Panc1 (cell line): ENCODE measurements around the gene MAPK11. TPM values are rescaled to one million over a fixed set of nuclear protein-coding genes. Genes with fewer than 3 reads are reported as not detected.

Source experiments
- ATAC-seq: fragments of 200-7000 bp; cut with Tn5 transposase; 2 replicates; pipeline ENCODE4 v1.9.1; 2020; ENCODE audit warnings: mild to moderate bottlenecking, moderate library complexity
- BruUV-seq: library from RNA; stranded (reverse); fragments of 400-500 nt; replicated peaks from 2 replicates; lab custom pipeline; 2021; lab: Mats Ljungman, UMichigan
- CTCF ChIA-PET: fragments of 300-600 bp; sonication (Branson Sonifier 250); formaldehyde crosslinking; loops from one replicate; lab custom pipeline; 2022; ENCODE audit warnings: antibody characterized with exemption; lab: Charles Lee
- POLR2A ChIA-PET: fragments of 300-600 bp; sonication (Branson Sonifier 250); formaldehyde crosslinking; loops from one replicate; lab custom pipeline; 2022; ENCODE audit warnings: antibody characterized with exemption; lab: Charles Lee
- DNase-seq: peaks from one replicate; pipeline ENCODE4 v3.0.0-alpha.2; 2010; ENCODE audit warnings: low read depth, low spot score
- H3K27ac ChIP-seq: 2 replicates; pipeline ENCODE4 v1.5.1; 2011; ENCODE audit warnings: mild to moderate bottlenecking, low read length, inconsistent platforms
- H3K27me3 ChIP-seq: fragments of 200-500 bp; sonication (Bioruptor generic); 2 replicates; pipeline ENCODE4 v1.6.0; 2014; ENCODE audit warnings: low read length, inconsistent platforms; ENCODE audit not compliant: control insufficient read depth, insufficient read depth
- H3K36me3 ChIP-seq: fragments of 200-500 bp; sonication (Bioruptor generic); 2 replicates; pipeline ENCODE4 v1.5.1; 2014; ENCODE audit warnings: inconsistent platforms, mild to moderate bottlenecking, low read length, moderate library complexity; ENCODE audit not compliant: control insufficient read depth, insufficient read depth
- H3K4me1 ChIP-seq: 2 replicates; pipeline ENCODE4 v1.5.1; 2011; ENCODE audit warnings: inconsistent platforms, mild to moderate bottlenecking, low read length, moderate library complexity; ENCODE audit not compliant: control insufficient read depth, insufficient read depth
- H3K4me3 ChIP-seq, 2 experiments: 2 replicates each; pipeline ENCODE4 v1.5.1; 2011 to 2012; ENCODE audit warnings: low read depth in 2 of 2, low read length in 2 of 2, mild to moderate bottlenecking in 2 of 2, inconsistent platforms in 1 of 2, moderate library complexity in 1 of 2
- H3K9me3 ChIP-seq: fragments of 200-500 bp; sonication (Bioruptor generic); 2 replicates; pipeline ENCODE4 v1.5.1; 2014; ENCODE audit warnings: low read depth, mild to moderate bottlenecking, inconsistent platforms, low read length, moderate library complexity; ENCODE audit not compliant: control insufficient read depth, insufficient read depth
- POLR2AphosphoS5 ChIP-seq: IDR thresholded peaks from 2 replicates; pipeline ENCODE4 v1.6.1; 2012; ENCODE audit warnings: mild to moderate bottlenecking, low read depth, low read length, moderate library complexity
- SIN3A ChIP-seq: IDR thresholded peaks from 2 replicates; pipeline ENCODE4 v1.6.1; 2012; ENCODE audit warnings: low read depth, mild to moderate bottlenecking, low read length, moderate library complexity, borderline replicate concordance; ENCODE audit not compliant: insufficient read depth
- TCF7L2 ChIP-seq: IDR thresholded peaks from 2 replicates; pipeline ENCODE4 v1.6.1; 2011; ENCODE audit warnings: mild to moderate bottlenecking, low read depth, low read length, inconsistent platforms
- in situ Hi-C: cut with HindIII; loops from 2 replicates; pipeline ENCODE4 v1.10.0; 2016; ENCODE audit warnings: low sequenced_read_pairs, low pct_unique_long_range_greater_than_20kb
- intact Hi-C: fragments of 100-400 bp; cut with micrococcal nuclease; formaldehyde crosslinking; loops from one replicate; pipeline ENCODE4 v1.10.0; 2022; ENCODE audit not compliant: unreplicated experiment
- total RNA-seq: library from RNA; stranded (reverse); gene quantifications from one replicate; pipeline ENCODE4 v1.2.1, GENCODE V29; 2021; ENCODE audit not compliant: unreplicated experiment
- TF ChIP-seq, protein P1 (sequence below), 2 experiments: IDR thresholded peaks; 2 replicates each; pipeline ENCODE4 v1.6.1; 2011 to 2012; ENCODE audit warnings: low read depth in 2 of 2, control low read depth in 1 of 2, low read length in 1 of 2, mild to moderate bottlenecking in 1 of 2, moderate library complexity in 1 of 2; ENCODE audit not compliant: insufficient read depth in 1 of 2
- TF ChIP-seq, protein P2 (sequence below): fragments of 450-650 bp; IDR thresholded peaks from 2 replicates; pipeline ENCODE4 v1.5.1; 2017; ENCODE audit warnings: mild to moderate bottlenecking

MAPK11 gene
- total RNA-seq, 1 experiment from 2014 or later = 77.7 TPM

- in situ Hi-C loops = no loop called here
- H3K27me3 ChIP-seq = no peaks in the 10 kb centered on the region
- peaks cover 4% of the 10 kb centered on the region; the same call in 1 of the 2 replicates for H3K4me1 ChIP-seq
- H3K9me3 ChIP-seq = no peaks in the 10 kb centered on the region
- H3K4me3 ChIP-seq = no peak overlapping the region
- TF ChIP-seq TCF7L2 = no peak
- 0 out of 2 replicates have a peak, but pooled peaks cover 2% of the 10 kb centered on the region for H3K36me3 ChIP-seq
- no peak overlapping the region for H3K27ac ChIP-seq
- intact Hi-C loops = no loop called here
- no TSS peak for BruUV-seq
- ChIA-PET CTCF (no interaction called here), POLR2A (no interaction called here)
- DNase-seq (no peak), ATAC-seq (no peak)
Measured at GRCh38 chr22:50281957-50282356, 11.8 kb upstream of the MAPK11 start.

DNA sequence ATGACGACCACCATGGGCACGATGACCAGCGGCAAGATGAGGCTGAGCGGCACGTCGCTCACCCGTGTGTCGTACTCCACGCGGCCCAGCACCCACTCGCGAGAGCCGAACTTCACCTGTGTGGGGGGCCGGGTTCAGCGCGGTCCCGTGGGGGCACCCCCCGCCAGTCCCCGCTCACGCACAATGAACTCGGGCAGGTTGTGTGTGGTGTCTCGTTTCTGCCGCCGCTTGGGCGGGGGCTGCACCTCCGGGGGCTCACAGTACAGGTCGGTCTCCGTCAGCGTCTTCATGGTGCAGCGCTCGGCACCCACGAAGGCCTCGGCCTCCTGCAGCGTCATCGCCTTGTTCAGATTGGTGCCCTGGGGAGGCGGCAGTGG is 11.2 kb upstream of the MAPK11 start:
- Histone ChIP-seq H3K27me3 (no peaks in the 10 kb centered on the region), H3K9me3 (no peaks in the 10 kb centered on the region), H3K27ac (no peak overlapping the region), H3K4me3 (no peak overlapping the region), H3K4me1 (peaks cover 4% of the 10 kb centered on the region; the same call in 1 of the 2 replicates), H3K36me3 (0 out of 2 replicates have a peak, but pooled peaks cover 2% of the 10 kb centered on the region)
- CTCF ChIA-PET = no interaction called here
- in situ Hi-C loops (no loop called here), intact Hi-C loops (no loop called here)
- TSS peak; percentile 74 for BruUV-seq
- TF ChIP-seq, protein P1, sequence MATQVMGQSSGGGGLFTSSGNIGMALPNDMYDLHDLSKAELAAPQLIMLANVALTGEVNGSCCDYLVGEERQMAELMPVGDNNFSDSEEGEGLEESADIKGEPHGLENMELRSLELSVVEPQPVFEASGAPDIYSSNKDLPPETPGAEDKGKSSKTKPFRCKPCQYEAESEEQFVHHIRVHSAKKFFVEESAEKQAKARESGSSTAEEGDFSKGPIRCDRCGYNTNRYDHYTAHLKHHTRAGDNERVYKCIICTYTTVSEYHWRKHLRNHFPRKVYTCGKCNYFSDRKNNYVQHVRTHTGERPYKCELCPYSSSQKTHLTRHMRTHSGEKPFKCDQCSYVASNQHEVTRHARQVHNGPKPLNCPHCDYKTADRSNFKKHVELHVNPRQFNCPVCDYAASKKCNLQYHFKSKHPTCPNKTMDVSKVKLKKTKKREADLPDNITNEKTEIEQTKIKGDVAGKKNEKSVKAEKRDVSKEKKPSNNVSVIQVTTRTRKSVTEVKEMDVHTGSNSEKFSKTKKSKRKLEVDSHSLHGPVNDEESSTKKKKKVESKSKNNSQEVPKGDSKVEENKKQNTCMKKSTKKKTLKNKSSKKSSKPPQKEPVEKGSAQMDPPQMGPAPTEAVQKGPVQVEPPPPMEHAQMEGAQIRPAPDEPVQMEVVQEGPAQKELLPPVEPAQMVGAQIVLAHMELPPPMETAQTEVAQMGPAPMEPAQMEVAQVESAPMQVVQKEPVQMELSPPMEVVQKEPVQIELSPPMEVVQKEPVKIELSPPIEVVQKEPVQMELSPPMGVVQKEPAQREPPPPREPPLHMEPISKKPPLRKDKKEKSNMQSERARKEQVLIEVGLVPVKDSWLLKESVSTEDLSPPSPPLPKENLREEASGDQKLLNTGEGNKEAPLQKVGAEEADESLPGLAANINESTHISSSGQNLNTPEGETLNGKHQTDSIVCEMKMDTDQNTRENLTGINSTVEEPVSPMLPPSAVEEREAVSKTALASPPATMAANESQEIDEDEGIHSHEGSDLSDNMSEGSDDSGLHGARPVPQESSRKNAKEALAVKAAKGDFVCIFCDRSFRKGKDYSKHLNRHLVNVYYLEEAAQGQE (IDR thresholded peaks at IDR 0.05; ENCODE audit: insufficient read depth in 1 of 2, low read depth in 2 of 2, low read length in 1 of 2) = no peak
- TF ChIP-seq SIN3A (no peak), TCF7L2 (no peak), POLR2AphosphoS5 (no peak)
- TF ChIP-seq, protein P2, sequence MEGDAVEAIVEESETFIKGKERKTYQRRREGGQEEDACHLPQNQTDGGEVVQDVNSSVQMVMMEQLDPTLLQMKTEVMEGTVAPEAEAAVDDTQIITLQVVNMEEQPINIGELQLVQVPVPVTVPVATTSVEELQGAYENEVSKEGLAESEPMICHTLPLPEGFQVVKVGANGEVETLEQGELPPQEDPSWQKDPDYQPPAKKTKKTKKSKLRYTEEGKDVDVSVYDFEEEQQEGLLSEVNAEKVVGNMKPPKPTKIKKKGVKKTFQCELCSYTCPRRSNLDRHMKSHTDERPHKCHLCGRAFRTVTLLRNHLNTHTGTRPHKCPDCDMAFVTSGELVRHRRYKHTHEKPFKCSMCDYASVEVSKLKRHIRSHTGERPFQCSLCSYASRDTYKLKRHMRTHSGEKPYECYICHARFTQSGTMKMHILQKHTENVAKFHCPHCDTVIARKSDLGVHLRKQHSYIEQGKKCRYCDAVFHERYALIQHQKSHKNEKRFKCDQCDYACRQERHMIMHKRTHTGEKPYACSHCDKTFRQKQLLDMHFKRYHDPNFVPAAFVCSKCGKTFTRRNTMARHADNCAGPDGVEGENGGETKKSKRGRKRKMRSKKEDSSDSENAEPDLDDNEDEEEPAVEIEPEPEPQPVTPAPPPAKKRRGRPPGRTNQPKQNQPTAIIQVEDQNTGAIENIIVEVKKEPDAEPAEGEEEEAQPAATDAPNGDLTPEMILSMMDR = no peak
- DNase-seq (no peak), ATAC-seq (no peak)
- POLR2A ChIA-PET = no interaction called here

DNA sequence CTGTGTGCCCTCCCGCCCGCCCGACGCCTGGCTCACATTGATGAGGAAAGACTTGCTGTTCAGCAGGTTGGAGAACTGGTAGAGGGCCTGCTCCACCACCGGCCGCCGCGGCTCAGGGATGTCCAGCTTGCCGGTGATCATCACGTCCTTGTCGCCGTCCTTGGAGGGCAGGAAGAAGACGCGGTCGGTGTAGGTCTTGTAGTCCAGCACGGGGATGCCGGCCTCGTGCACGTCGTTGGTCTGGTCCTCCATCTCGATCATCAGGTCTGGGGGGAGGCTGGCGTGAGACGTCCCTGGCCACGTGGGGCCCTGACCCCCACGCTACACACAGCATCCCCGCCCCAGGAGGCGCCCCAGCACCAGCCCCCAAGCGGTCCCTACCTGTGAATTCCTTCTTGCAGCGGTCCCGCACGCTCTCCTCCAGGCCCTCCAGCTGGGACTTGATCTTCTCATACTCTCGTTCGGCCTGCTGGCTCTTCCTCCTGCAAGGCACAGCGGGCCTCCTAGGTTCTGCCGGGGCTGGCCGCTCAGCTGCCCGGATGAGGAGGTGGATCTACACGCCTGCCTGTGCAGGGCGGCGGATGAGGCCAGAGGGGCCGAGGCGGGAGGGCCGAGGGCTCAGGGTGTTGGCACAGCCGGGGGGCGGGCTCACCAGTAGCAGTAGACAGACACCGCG is 10.7 kb upstream of the MAPK11 start:
- no peaks in the 10 kb centered on the region for H3K9me3 ChIP-seq
- H3K27me3 ChIP-seq = no peaks in the 10 kb centered on the region
- no peak overlapping the region for H3K4me3 ChIP-seq
- in situ Hi-C loops = no loop called here
- ATAC-seq (no peak), DNase-seq (no peak)
- ChIA-PET CTCF (no interaction called here), POLR2A (interaction anchor here (0.6 kb wide), 1 partner anchor 12 kb away, joined by 5 read pairs; no protein-coding TSS in a partner anchor)
- no TSS peak for BruUV-seq
- intact Hi-C loops = no loop called here
- TF ChIP-seq TCF7L2 = no peak
- no peak for TF ChIP-seq SIN3A
- TF ChIP-seq, protein P2 = no peak
- TF ChIP-seq POLR2AphosphoS5 = no peak
- TF ChIP-seq, protein P1 (IDR thresholded peaks at IDR 0.05; ENCODE audit: insufficient read depth in 1 of 2, low read depth in 2 of 2, low read length in 1 of 2) = no peak
- H3K36me3 ChIP-seq = 0 out of 2 replicates have a peak, but pooled peaks cover 2% of the 10 kb centered on the region
- H3K27ac ChIP-seq = no peak overlapping the region
- peaks cover 4% of the 10 kb centered on the region; the same call in 1 of the 2 replicates for H3K4me1 ChIP-seq
